GM12892 (cell line): ENCODE results near the gene COG7.
"Not testable (repeated sequence)": the region's sequence is repeated elsewhere in the genome, so short reads cannot be mapped to it uniquely, and the experiment has no call there.

Source experiments
- DNase-seq: peaks from one replicate; pipeline ENCODE4 v3.0.0; 2011; ENCODE audit not compliant: insufficient read length
- FAIRE-seq: peaks from 2 replicates; lab custom pipeline; 2011; peaks lifted over from hg19 to GRCh38; lab: Jason Lieb, UNC
- POLR2A ChIP-seq: IDR thresholded peaks from 2 replicates; pipeline ENCODE4 v1.6.1; 2011; ENCODE audit warnings: low read depth, low read length, control low read depth
- POLR2AphosphoS5 ChIP-seq: IDR thresholded peaks from 2 replicates; pipeline ENCODE4 v1.6.1; 2011; ENCODE audit warnings: low read depth, low read length, control low read depth
- TAF1 ChIP-seq: IDR thresholded peaks from 2 replicates; pipeline ENCODE4 v1.6.1; 2011; ENCODE audit warnings: low read depth, mild to moderate bottlenecking, control low read depth, low read length, borderline replicate concordance

Gene COG7

DNA sequence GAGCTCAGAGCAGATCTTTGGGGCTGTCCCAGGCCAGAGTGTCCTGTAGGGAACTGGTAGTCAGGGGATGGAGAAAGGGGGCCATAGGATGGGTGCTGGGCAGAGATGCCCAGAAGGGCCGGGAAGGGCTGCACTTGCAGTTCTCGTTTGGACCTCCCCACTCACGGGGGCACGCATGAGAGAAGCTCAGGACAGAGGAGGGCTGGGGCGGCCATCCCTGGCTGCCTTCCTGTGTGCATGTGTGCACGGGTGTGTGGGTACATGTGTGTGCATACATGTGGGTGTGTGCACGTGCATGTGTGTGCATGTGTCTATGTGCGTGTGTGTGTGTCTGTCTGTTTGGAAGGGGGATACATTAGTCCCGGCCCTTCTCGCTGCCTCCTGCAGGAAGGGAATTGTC, 73.3 kb downstream of the COG7 start:
- DNase-seq (no peak), FAIRE-seq (no peak)

DNA sequence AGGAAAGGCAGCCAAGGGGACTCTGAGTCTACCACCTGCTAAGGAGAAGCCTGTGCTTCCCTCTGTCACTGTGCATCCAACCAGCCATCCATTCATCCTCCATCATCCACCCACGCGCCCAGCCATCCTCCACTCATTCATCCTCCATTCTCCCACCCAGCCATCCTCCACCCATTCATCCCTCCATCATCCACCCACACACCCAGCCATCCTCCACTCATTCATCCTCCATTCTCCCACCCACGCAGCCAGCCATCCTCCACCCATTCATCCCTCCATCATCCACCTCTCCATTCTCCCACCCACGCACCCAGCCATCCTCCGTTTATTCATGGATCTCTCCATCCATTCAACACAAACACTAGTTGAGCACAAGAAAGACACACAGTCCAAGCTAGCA, 74.1 kb downstream of the COG7 start:
- FAIRE-seq (no peak), DNase-seq (no peak)
- no peak for TF ChIP-seq POLR2AphosphoS5
- TF ChIP-seq POLR2A: no peak
- no peak for TF ChIP-seq TAF1

More for the DNA sequence above, 73.3 kb downstream of the COG7 start:
- TF ChIP-seq POLR2A (no peak), TAF1 (no peak), POLR2AphosphoS5 (no peak)

DNA sequence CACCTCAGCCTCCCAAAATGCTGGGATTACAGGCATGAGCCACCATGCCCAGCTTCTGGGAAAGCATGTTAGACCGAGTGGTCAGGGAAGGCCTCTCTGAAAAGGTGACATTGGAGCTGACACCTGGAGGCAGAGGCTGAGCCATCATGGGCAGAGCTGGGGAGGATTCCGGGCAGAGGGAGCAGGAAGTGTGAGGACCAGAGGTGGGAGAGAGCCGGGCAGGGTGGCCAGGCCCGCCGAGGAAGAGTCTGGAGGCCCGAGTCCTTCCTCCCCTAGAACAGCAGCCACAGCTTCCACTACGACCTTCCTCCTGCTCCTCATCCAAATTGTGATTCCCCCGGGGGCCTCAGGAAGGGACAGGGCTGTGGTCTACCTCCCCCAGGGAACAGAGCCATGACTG, 74.7 kb downstream of the COG7 start:
- FAIRE-seq: no peak
- TF ChIP-seq POLR2AphosphoS5 (no peak), POLR2A (no peak), TAF1 (no peak)
- DNase-seq: no peak

DNA sequence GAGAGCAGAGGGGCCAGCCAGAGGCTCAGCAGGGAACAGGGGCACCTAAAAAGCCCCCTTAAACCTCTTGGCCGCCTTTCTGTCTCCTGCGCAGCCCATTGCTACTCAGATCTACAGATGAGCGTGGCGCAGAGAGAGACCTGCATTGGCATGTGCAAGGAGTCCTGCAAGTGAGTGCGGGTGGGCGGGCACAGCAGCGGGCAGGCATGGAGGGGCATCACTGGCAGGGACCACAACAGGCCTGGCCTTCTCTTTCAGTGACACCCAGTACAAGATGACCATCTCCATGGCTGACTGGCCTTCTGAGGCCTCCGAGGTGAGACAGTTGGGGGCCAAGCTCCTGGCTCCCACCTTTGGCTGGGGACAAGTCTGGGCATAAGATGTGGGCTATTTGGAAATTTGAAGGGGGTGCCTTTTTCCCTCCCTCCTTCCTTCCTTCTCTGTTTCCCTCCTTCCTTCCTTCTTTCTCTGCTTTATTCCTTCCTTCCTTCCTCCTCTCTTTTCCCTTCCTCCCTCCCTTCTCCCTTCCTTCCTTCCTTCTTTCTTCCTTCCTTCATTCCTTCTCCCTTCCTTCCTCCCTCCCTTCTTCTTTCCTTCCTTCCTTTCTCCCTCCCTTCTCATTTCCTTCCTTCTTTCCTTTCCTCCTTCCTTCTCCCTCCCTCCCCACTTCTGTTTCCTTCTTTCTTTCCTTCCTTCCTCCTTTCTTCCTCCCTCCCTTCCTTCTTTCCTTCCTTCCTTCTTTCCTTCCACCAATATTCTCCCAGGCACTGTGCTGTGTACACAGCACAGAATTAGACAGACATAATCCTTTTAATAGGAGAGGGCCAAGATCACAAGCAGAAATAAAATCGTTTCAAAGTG, 75.7 kb downstream of the COG7 start:
- no peak for DNase-seq
- no peak for FAIRE-seq
- TF ChIP-seq POLR2AphosphoS5: no peak
- no peak for TF ChIP-seq POLR2A
- no peak for TF ChIP-seq TAF1

DNA sequence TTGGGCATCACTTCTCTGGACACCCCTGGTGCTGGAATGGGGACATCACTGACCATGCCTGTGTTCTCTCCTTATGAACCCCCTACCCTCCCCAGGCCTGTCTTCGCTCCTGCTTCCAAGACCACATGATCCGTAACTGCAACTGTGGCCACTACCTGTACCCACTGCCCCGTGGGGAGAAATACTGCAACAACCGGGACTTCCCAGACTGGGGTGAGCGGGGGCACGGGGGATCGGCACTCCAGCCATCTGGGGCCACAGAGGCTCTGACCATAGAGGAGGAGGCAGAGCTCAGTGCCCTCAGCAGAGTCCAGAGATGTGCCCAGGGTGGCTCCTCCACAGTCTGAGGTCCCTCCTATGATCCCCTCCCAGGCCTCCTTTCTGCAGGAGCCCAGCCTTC, 77.3 kb downstream of the COG7 start:
- TF ChIP-seq POLR2A: no peak
- TF ChIP-seq POLR2AphosphoS5: no peak
- DNase-seq (no peak), FAIRE-seq (no peak)

DNA sequence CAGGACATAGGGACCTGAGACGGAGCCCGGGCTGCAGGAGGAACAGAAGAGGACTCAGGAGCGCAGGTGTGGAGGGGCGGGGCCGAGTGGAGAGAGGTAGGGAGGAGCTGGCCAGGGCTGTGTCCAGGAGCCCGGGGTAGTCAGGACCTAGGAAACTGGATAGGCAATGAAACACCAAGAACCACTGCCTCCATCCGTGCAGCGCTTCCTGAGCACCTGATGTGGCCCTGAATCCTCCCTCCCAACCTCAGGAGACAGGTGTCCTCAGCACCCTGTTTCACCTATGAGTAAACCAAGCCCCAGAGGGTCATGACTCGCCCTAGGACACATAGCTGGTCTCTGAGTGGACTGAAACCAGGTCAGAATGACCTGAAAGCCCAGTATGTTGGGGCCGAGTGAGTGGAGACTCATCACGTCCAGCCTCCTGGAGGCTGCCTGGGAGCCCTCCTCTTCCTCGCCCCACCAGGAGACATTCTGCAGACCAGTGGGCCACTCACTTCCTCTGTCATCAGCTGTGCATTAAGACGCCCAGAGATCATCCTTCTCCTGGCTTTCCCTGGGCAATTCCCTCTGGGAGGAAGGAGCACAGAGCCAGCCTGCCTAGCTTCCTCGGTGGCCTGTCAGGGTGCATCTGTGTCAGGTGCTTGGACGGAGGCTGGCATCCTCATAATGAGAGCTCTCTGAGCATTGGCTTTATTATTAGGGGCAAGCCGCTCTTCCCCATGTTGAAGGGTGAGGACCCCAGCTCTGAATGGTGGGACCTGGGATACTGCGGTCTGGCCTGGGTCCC, 78.1 kb downstream of the COG7 start:
- DNase-seq (no peak), FAIRE-seq (no peak)
- TF ChIP-seq POLR2A: no peak
- no peak for TF ChIP-seq POLR2AphosphoS5
- TF ChIP-seq TAF1: no peak

DNA sequence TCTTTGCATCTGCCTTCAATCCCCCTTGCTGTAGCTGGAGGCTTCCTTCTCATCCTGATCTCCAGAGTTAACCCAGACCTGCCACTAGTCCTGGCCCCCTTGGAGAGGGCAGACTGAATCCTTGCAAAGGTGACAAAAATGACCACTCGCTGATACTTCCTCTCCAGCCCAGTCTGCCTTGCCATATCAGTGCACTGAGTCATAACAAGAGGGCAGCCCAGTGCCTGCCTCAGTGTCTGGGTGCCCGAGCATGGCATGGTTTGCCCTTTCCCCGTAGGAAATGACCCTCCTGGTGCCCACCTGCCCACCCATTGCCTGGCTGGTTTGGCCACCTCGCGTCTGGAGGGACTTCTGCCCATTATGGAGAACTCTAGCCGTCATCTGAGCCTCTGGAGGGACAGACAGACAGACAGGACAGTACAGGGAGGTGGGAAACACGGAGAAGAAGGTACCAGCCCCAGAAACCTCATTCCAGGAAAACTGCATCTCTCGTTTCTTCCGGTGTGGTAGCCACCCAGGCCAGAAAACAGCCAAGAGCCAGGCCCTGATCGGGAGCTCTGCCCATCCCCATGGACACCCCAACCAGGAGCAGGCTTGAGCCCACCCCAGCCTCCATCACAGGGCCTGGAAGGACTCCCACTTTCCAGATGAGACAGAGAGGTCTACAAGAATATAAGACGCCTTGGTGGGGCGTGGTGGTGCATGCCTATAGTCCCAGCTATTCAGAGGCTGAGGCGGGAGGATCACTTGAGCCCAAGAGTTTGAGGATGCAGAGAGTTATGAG, 79.4 kb downstream of the COG7 start:
- FAIRE-seq: no peak
- no peak for DNase-seq
- TF ChIP-seq POLR2AphosphoS5: no peak
- TF ChIP-seq TAF1: no peak
- TF ChIP-seq POLR2A: no peak

DNA sequence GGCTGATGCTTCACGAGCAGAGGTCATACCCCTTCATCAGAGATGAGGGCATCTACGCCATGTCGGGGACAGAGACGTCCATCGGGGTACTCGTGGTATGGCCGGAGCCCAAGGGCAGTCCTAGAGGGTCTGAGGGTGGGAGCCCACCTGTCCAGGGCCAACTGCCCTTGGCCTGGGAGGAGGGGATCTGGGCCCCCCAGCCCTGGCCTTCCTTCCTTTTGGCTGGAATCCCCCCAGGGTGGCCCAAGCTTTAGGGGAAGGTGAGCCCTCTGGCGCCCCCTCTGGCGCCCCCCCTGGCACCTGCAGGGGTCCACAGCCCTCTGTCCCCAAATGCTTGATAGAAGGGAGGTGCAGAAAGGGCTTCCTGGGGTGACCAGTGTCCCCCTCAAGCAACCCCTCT, 81.6 kb downstream of the COG7 start:
- no peak for DNase-seq
- FAIRE-seq: no peak
- TF ChIP-seq POLR2A: no peak
- TF ChIP-seq POLR2AphosphoS5: no peak
- TF ChIP-seq TAF1: no peak

DNA sequence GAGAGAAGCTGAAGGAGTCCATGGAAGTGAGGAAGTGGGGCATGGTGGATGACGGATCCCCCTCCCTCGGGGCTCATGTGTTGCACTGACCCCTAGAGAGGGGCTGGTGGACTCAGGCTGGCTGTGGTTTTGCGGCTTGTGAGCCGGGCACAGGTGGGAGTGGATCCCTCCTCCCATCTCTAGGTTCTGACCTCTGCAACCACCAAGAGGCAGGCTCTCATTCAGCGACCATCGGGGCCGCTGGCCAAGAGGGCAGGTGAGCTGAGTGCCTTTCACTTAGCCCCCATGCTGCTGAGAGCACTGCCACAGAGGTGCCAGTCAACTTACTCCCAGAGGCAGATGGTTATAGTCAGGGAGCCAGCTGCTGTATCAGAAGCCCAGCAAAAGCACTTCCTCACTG, 83.6 kb downstream of the COG7 start:
- no peak for FAIRE-seq
- no peak for DNase-seq
- TF ChIP-seq POLR2A (no peak), TAF1 (no peak), POLR2AphosphoS5 (no peak)

DNA sequence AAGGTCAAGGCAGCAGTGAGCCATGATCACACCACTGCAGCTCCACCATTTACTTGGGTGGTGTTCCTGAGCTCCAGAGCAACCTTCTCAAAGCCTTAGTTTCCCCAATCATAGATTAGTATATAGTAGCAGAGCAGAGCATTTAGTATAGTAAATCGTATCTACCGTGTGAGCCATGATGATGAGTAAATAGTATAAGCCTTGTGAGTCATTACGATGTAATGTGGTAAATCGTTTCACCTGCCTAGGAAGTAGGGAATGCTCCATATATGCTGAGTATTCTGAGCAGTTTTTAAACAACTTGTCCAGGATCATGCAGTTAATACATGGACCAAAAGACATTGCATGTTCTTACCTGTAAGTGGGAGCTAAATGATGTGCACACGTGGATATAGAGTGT, 84.5 kb downstream of the COG7 start:
- no peak for DNase-seq
- FAIRE-seq: no peak
- TF ChIP-seq POLR2A (no peak), POLR2AphosphoS5 (no peak), TAF1 (no peak)

DNA sequence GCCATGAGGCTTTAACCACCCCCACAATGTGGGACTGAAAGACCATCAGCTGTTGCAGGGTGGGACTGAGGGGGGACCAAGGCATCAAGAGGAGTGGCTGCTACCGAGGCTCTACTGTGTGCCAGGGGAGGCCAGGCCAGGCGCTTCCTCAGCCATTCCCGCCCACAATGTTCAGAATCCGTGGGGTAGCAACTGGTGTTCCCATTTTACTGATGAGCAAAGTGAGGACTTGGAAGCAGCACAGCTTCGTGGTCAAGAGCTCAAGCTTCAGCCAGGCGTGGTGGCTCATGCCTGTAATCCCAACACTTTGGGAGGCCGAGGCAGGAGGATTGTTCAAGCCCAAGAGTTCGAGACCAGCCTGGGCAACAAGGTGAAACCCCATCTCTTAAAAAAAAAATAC, 85.0 kb downstream of the COG7 start:
- no peak for FAIRE-seq
- TF ChIP-seq POLR2AphosphoS5 (no peak), POLR2A (no peak), TAF1 (no peak)

DNA sequence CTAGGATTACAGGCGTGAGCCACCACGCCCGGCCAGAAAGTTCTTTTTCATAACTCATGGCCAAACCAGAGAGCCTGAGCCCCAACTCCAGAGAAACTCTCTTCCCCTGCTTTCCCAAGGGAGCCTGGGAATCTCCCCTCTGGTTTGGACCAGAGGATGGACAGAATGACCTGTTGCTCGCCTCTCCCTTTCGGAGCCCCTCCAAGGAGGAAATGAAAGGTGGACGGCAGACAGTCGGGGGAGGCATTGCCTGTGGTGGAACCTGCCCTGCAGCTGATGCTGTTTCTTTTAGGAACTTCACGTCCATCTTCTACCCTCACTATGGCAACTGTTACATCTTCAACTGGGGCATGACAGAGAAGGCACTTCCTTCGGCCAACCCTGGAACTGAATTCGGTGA, 85.4 kb downstream of the COG7 start:
- TF ChIP-seq TAF1 (no peak), POLR2AphosphoS5 (no peak), POLR2A (no peak)
- no peak for DNase-seq
- FAIRE-seq: no peak

More for the DNA sequence above, 85.0 kb downstream of the COG7 start:
- no peak for DNase-seq

DNA sequence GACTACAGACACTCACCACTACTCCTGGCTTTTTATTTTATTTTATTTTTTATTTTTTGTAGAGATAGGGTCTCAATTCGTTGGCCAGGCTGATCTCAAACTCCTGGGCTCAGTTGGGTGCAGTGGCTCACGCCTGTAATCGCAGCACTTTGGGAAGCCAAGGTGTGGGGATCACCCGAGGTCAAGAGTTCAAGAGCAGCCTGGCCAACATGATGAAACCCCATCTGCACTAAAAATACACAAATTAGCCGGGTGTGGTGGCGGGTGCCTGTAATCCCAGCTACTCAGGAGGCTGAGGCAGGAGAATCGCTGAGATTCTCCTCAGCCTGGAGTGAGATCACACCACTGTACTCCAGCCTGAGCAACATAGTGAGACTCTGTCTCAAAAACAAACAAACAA, 86.6 kb downstream of the COG7 start:
- not testable (repeated sequence) for FAIRE-seq, DNase-seq
